CD4-positive, alpha-beta T cell treated with Interleukin-17A for 1 hour (primary cell): ENCODE data around the gene RPS19BP1.
"Not testable (repeated sequence)": the region's sequence is repeated elsewhere in the genome, so short reads cannot be mapped to it uniquely, and the experiment has no call there.

Experiments used
- DNase-seq: peaks from one replicate; pipeline ENCODE4 v3.0.0-alpha.2; 2020

Gene RPS19BP1

DNA sequence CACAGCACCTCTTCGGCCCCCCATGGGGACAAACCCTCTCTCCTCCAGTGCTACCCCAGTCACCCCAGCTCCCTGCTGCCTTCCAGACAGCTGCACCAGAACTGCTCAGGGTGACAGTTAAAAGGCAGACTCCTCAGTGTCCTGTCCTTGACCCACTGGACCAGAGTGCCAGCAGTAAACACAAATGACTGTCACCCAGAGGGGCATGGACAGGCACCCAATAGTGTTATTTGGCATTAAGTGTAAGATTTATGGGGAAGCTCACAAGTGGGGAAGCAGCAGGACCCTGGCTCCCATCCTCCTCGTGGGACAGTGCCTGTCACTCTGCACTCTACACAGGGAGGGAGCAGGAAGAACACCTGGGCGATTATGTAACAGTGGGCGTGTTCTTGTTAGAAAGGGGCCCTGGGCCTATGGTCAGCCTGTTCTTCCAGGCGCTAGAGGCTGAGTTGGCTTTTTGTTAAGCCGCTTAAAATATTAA lies 5.0 kb downstream of the RPS19BP1 start:
- DNase-seq = no peak

DNA sequence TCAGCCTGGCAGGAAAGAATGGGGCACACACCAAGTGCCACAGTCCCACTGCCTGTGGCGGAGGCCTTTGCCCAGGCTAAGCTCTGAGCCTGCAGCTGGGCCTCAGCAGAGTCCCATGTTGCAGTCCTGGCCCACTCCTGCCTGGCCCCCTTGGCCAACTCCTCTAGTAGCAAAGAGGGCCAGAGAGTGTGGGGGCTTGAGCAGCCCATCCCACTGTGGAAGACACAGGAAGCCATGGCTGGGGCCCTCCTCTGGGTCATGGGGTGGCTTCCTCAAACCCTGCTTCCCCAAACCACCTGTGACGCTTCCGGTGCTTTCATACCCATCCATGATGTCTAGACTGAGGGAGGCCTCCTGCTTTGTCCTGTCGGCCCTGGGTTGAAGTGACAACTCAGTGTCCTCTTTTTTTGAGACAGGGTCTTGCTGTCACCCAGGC lies 5.8 kb downstream of the RPS19BP1 start:
- DNase-seq = peak; percentile 54

DNA sequence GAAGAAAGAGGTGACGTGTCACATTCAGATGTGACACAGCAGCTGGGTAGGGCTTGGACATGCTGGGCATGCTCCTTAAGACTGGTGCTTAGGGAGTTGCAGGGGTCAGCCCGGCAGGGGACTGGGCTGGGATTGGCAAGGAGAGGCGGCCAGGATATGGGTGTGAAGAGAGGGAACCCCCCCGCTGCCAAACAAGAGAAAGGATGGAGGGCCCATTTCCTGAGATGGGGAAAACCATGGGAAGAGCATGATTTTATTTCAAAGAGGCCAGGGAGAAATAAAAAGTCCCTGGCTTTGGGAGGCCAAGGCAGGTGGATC lies 6.9 kb downstream of the RPS19BP1 start:
- no peak for DNase-seq

GRCh38 chr22:39524753-39525657 lies 7.5 kb downstream of the RPS19BP1 start:
- no peak for DNase-seq

GRCh38 chr22:39524089-39524752 lies 8.3 kb downstream of the RPS19BP1 start:
- DNase-seq = no peak

DNA sequence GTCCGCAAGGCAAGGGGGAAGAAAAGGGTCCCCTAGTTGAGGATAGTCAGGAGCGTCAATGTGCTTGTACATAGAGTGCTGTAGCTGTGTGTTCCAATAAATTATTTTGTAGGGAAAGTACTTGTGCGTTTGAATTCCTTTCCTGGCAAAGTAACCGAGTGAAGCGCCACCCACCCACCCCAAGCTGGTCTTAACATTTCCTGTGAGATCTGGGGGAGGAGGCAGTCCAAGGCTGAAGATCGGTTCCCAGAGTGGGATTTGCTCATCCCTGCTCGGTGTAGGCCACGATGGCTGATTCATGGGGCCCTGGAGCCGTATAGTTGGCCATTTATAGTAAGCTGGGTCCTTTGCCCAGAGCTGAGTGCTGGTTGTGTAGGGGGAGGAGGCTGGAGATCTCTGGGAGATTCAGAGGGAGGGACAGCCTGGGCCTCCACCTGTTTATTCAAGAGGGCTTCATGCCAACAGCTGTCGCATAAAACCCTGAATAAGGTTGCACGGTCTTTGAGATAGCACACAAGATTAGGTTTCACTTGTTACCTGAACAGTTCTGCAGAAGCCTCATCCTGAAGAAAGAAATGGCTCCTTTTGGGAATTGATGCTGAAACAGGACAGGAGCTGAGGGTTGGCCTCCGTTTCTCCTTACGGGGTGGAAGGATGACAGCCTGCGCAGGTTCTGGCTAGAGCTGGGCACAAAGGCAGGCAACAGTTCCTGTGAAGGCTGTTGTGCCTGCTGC lies 9.8 kb downstream of the RPS19BP1 start:
- peak; percentile 44 for DNase-seq

DNA sequence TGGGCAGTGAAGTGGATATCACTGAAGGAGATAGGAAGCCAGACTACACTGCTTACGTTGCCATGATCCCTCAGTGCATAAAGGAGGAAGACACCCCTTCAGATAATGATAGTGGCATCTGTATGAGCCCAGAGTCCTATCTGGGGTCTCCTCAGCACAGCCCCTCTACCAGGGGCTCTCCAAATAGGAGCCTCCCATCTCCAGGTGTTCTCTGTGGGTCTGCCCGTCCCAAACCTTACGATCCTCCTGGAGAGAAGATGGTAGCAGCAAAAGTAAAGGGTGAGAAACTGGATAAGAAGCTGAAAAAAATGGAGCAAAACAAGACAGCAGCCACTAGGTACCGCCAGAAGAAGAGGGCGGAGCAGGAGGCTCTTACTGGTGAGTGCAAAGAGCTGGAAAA lies 10.5 kb downstream of the RPS19BP1 start:
- DNase-seq = not testable (repeated sequence)

DNA sequence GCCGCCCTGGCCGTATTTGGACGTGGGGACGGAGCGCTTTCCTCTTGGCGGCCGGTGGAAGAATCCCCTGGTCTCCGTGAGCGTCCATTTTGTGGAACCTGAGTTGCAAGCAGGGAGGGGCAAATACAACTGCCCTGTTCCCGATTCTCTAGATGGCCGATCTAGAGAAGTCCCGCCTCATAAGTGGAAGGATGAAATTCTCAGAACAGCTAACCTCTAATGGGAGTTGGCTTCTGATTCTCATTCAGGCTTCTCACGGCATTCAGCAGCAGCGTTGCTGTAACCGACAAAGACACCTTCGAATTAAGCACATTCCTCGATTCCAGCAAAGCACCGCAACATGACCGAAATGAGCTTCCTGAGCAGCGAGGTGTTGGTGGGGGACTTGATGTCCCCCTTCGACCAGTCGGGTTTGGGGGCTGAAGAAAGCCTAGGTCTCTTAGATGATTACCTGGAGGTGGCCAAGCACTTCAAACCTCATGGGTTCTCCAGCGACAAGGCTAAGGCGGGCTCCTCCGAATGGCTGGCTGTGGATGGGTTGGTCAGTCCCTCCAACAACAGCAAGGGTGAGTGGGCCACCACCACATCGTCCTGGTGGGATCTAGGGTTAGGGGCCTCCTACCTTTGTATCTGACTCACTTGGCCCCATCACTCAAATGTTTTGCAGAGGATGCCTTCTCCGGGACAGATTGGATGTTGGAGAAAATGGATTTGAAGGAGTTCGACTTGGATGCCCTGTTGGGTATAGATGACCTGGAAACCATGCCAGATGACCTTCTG lies 11.3 kb downstream of the RPS19BP1 start:
- peak; percentile 73 for DNase-seq

DNA sequence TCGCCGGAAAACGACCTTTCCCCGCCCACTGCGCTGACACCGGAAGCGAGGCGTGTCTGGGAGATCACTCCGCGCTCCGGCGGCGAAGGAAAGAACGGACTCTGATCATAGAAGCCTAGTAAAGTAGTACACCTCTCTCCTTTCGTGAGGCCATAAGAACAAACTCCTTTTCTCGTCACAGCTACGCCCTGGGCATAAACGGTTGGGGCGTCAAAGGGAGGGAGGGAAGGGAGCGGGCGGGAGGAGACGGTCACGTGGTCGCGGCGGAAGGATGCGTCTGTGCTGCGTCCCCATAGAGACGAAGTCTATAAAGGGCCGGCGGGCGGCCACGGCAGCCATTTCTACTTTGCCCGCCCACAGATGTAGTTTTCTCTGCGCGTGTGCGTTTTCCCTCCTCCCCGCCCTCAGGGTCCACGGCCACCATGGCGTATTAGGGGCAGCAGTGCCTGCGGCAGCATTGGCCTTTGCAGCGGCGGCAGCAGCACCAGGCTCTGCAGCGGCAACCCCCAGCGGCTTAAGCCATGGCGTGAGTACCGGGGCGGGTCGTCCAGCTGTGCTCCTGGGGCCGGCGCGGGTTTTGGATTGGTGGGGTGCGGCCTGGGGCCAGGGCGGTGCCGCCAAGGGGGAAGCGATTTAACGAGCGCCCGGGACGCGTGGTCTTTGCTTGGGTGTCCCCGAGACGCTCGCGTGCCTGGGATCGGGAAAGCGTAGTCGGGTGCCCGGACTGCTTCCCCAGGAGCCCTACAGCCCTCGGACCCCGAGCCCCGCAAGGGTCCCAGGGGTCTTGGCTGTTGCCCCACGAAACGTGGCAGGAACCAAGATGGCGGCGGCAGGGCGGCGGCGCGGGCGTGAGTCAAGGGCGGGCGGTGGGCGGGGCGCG lies 12.1 kb downstream of the RPS19BP1 start, which contains the start of gene ATF4:
ATF4 (plus strand) TSS at position 337 of the 880 bp plus-strand sequence. CDS start 884 bp downstream, outside the sequence.
- peak; percentile 98 for DNase-seq

DNA sequence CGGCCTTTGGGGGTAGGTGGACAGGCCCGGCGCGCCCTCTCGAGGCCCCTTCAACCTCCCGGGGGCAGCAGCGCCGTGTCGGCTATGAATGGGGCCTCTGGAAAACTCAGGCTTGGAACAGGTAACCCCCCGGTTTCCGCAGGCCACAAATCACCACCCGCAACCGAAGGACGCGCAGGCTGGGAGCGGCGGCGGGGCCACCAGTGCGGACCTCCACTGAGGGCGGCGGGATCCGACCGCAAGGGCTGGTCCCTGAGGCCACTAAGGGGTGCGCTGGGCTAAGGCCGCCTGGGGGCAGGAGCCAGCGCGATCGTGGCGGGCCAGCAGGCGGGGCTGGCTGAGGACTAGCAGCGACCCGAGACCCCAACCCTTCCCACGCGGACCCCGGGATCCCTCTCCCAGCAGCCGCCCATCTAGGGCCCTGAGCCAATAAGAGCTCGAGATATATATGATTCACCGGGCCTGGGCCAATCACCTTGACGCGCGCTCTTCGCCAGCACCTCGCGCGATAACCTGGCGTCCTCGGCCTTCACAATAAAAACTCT lies 12.8 kb downstream of the RPS19BP1 start:
- DNase-seq = no peak

GRCh38 chr22:39518996-39519680 lies 13.4 kb downstream of the RPS19BP1 start:
- no peak for DNase-seq

DNA sequence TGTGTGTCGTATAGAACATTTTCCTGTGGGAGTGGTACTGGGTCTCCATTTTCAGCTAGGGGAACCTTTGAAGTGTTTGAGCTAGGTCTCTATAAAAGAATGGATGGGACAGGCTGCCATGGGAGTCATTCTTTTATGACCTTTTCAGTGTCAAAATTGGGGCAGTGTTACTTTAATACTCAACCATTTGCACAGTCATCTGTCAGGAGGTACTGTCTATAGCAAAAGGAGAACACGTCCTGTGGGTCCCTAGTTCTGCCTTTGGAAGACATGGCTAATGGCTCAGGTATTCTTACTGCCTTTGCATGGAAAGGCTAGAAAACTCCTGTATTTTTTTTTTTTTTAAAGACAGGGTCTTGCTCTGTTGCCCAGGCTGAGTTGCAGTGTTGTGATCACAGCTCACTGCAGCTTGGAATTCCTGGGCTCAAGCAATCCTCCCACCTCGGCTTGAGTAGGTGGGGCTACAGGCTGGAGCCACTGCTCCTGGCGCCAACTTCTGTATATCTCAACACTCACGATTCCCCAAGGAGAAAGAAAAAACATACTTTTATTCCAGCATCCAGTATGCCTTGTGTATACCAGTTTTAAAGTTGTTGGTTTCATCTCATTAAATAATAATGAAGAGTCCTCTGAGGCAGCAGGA lies 14.3 kb downstream of the RPS19BP1 start:
- no peak for DNase-seq

- no peak for DNase-seq
These were observed 15.1 kb downstream of the RPS19BP1 start for GRCh38 chr22:39517470-39517869.

DNA sequence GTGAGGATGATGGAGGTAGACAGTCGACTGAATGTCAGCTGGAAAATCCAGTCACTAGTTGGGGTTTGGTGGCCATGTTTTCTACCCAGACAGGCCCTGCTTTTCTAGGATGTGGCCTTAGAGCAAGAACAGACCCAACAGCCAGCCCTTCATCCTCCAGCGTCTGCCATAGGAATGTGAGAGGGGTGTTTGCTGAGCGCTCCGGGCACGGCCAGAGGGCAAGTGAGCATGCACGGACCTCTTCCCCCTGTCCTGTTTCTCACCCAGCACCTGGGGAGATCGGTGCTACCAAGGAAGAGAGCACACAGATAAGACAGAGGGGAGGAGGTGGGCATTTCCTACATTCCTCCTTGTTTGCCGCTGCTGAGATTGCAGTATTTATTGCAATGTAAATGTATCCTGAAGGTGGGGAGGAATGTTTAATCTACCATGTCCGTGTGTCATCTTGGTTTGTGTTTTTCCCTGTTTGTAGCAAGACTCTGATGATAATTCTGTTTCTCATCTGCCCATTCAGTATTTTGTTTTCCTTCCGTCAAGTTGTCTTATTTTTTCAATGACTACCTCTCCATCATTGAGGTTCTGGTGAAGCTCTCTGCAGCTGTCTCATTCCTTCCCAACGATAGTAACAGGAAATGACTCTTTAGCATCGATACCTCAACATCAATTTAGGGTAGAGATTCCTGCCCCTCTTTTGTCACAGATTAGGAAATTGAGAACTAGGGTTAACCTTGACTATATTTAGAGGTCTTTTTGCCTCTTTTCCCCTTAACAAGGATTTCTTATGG lies 17.1 kb downstream of the RPS19BP1 start:
- no peak for DNase-seq

DNA sequence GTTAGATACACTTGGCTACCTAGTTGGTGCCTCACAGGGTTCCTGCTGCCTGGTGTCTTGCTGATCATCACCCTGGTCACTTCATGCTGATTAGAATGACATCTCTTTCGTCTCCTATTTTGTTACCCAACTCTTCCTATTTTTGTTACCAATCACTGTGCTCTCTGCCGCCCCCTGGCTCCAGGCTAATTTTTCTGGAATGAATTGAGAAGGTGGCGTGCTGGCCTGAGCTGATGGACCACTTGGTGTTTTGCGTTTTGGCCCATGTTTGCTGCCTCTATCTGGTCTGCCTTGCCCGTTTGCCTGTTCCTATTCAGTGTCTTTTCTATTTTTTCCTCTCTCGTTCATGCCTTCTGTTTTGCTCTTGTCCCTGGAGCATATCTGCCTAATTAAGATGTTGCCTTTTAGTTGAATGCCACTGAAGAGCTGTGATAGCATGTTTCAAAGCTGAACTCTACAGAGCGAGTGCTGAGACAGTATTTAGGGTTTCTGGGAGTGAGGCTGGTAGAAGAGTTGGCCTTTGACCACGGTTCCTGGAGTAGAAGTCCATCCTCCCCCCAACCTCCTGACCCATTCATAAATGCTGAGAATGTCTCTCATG lies 18.1 kb downstream of the RPS19BP1 start:
- DNase-seq = peak; percentile 55

DNA sequence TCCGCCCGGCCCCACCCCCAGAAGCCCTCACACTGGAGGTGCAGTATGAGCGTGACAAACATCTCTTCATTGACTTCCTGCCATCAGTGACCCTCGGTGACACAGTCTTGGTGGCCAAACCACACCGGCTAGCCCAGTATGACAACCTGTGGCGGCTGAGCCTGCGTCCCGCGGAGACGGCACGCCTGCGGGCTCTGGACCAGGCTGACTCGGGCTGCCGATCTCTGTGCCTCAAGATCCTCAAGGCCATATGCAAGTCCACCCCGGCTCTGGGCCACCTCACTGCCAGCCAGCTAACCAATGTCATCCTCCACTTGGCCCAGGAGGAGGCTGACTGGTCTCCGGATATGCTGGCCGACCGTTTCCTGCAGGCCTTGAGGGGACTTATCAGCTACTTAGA lies 18.8 kb downstream of the RPS19BP1 start:
- DNase-seq = no peak

GRCh38 chr22:39512026-39512425 lies 20.5 kb downstream of the RPS19BP1 start:
- DNase-seq = no peak

- no peak for DNase-seq
These were observed 21.3 kb downstream of the RPS19BP1 start for GRCh38 chr22:39511226-39511625.
